Endothelial cell (in vitro differentiated cells): Measurements from ENCODE around the gene CCDC6. TPM values are rescaled to one million over a fixed set of nuclear protein-coding genes. Genes with fewer than 3 reads are reported as not detected.
A peak's percentile ranks its signal among the peaks of the same experiment; 100 is the strongest.

ENCODE experiments used
- DNase-seq: peaks from one replicate; pipeline ENCODE4 v3.0.0; 2021; ENCODE audit warnings: low spot score
- H3K27ac Mint-ChIP-seq: one replicate; pipeline ENCODE4 v1.8.0; 2021; ENCODE audit warnings: mixed read lengths, inconsistent platforms; ENCODE audit not compliant: unreplicated experiment
- H3K27me3 Mint-ChIP-seq: one replicate; pipeline ENCODE4 v1.8.0; 2021; ENCODE audit warnings: mild to moderate bottlenecking, moderate library complexity, mixed read lengths, inconsistent platforms; ENCODE audit not compliant: unreplicated experiment
- H3K36me3 Mint-ChIP-seq: one replicate; pipeline ENCODE4 v1.8.0; 2021; ENCODE audit warnings: mild to moderate bottlenecking, low read depth, mixed read lengths, inconsistent platforms; ENCODE audit not compliant: unreplicated experiment
- H3K4me1 Mint-ChIP-seq: one replicate; pipeline ENCODE4 v1.8.0; 2021; ENCODE audit warnings: mild to moderate bottlenecking, mixed read lengths, inconsistent platforms; ENCODE audit not compliant: unreplicated experiment
- H3K4me3 Mint-ChIP-seq: one replicate; pipeline ENCODE4 v1.8.0; 2021; ENCODE audit warnings: mild to moderate bottlenecking, mixed read lengths, inconsistent platforms; ENCODE audit not compliant: unreplicated experiment
- H3K9me3 Mint-ChIP-seq: one replicate; pipeline ENCODE4 v1.8.0; 2021; ENCODE audit warnings: mixed read lengths, inconsistent platforms; ENCODE audit not compliant: unreplicated experiment
- CTCF ChIP-seq: fragments of 200-600 bp; sonication (generic); IDR thresholded peaks from one replicate; pipeline ENCODE4 v1.5.0; 2021; ENCODE audit warnings: antibody characterized with exemption; ENCODE audit not compliant: unreplicated experiment
- total RNA-seq: library from RNA; stranded (reverse); fragmentation: NEBNext Ultra II Directional; extraction: Animal tissue kit (Norgen Biotek cat#: 25700); gene quantifications from one replicate; pipeline ENCODE4 v1.2.1, GENCODE V29; 2021; ENCODE audit not compliant: unreplicated experiment

Gene CCDC6
- total RNA-seq, 1 donor from 2014 or later = 27.7 TPM

- TF ChIP-seq CTCF = no peak
- H3K27me3 Mint-ChIP-seq = no peaks in the 10 kb centered on the region
- DNase-seq = no peak
- no peaks in the 10 kb centered on the region for H3K36me3 Mint-ChIP-seq
- H3K4me1 Mint-ChIP-seq = peaks cover 16% of the 10 kb centered on the region
- no peak overlapping the region for H3K27ac Mint-ChIP-seq
- no peaks in the 10 kb centered on the region for H3K9me3 Mint-ChIP-seq
- H3K4me3 Mint-ChIP-seq = no peak overlapping the region
Measured at GRCh38 chr10:59847326-59847725, 59.0 kb downstream of the CCDC6 start.

GRCh38 chr10:59844436-59844835 lies 61.9 kb downstream of the CCDC6 start:
- H3K9me3 Mint-ChIP-seq = no peaks in the 10 kb centered on the region
- H3K27me3 Mint-ChIP-seq = peaks cover 3% of the 10 kb centered on the region
- peak overlapping the region; percentile 24 for H3K27ac Mint-ChIP-seq
- no peak overlapping the region for H3K4me3 Mint-ChIP-seq
- H3K36me3 Mint-ChIP-seq = no peaks in the 10 kb centered on the region
- no peak for TF ChIP-seq CTCF
- DNase-seq = no peak
- H3K4me1 Mint-ChIP-seq = peaks cover 12% of the 10 kb centered on the region

- no peak for DNase-seq
- TF ChIP-seq CTCF = no peak
- no peak overlapping the region for H3K27ac Mint-ChIP-seq
- H3K36me3 Mint-ChIP-seq = no peaks in the 10 kb centered on the region
- H3K27me3 Mint-ChIP-seq = peaks cover 3% of the 10 kb centered on the region
- peaks cover 12% of the 10 kb centered on the region for H3K4me1 Mint-ChIP-seq
- no peak overlapping the region for H3K4me3 Mint-ChIP-seq
- H3K9me3 Mint-ChIP-seq = no peaks in the 10 kb centered on the region
Measured at GRCh38 chr10:59843748-59844147, 62.6 kb downstream of the CCDC6 start.

DNA sequence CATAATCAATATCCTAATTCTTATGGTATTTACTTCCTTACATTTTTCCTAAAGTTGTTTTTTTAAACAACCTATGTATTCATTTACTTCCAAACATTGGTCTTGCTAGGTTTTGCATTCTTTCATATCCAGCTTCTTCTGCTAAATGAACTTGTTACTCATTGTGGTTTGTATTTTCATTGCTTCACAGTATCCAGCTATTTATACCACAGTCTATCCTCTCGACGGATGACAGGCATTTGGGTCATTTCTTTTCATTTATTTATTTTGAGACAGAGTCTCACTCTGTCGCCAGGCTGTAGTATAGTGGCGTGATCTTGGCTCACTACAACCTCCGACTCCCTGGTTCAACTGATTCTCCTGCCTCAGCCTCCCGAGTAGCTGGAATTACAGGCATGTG lies 66.8 kb downstream of the CCDC6 start:
- DNase-seq = no peak
- H3K36me3 Mint-ChIP-seq = no peaks in the 10 kb centered on the region
- H3K4me1 Mint-ChIP-seq = peaks cover 6% of the 10 kb centered on the region
- H3K27me3 Mint-ChIP-seq = peaks cover 3% of the 10 kb centered on the region
- H3K9me3 Mint-ChIP-seq = no peaks in the 10 kb centered on the region
- H3K27ac Mint-ChIP-seq = no peak overlapping the region
- no peak overlapping the region for H3K4me3 Mint-ChIP-seq
- no peak for TF ChIP-seq CTCF

GRCh38 chr10:59838085-59838789 lies 68.1 kb downstream of the CCDC6 start:
- no peak for TF ChIP-seq CTCF
- peaks cover 3% of the 10 kb centered on the region for H3K27me3 Mint-ChIP-seq
- H3K36me3 Mint-ChIP-seq = no peaks in the 10 kb centered on the region
- no peaks in the 10 kb centered on the region for H3K9me3 Mint-ChIP-seq
- peaks cover 4% of the 10 kb centered on the region for H3K4me1 Mint-ChIP-seq
- no peak for DNase-seq
- H3K4me3 Mint-ChIP-seq = no peak overlapping the region
- no peak overlapping the region for H3K27ac Mint-ChIP-seq
